Measurements from ENCODE around the gene ACOT11.
"Not testable (repeated sequence)": the region's sequence is repeated elsewhere in the genome, so short reads cannot be mapped to it uniquely, and the experiment has no call there.

Gene ACOT11

GRCh38 chr1:54610601-54611580 is 62.9 kb downstream of the ACOT11 start:
- no peak for DNase-seq

GRCh38 chr1:54611621-54612020 is 63.6 kb downstream of the ACOT11 start:
- DNase-seq: no peak

GRCh38 chr1:54614024-54614423 is 66.0 kb downstream of the ACOT11 start:
- DNase-seq: no peak

GRCh38 chr1:54614563-54614962 is 66.5 kb downstream of the ACOT11 start:
- no peak for DNase-seq

- DNase-seq: no peak
Measured at GRCh38 chr1:54615531-54616279, 67.7 kb downstream of the ACOT11 start.

- DNase-seq: no peak
Measured at GRCh38 chr1:54619749-54620148, 71.7 kb downstream of the ACOT11 start.

- no peak for DNase-seq
Measured at GRCh38 chr1:54623216-54624007, 75.4 kb downstream of the ACOT11 start, which contains the start of gene FAM151A. FAM151A (minus strand) TSS chr1:54623525; CDS start chr1:54623395, 130 bp downstream.

- no peak for DNase-seq
Measured at GRCh38 chr1:54624466-54625464, 76.7 kb downstream of the ACOT11 start.

GRCh38 chr1:54627196-54627595 is 79.2 kb downstream of the ACOT11 start:
- DNase-seq: no peak

GRCh38 chr1:54635804-54636203 is 87.8 kb downstream of the ACOT11 start:
- DNase-seq: not testable (repeated sequence)

GRCh38 chr1:54636461-54637446 is 88.7 kb downstream of the ACOT11 start:
- not testable (repeated sequence) for DNase-seq

- DNase-seq: no peak
Measured at GRCh38 chr1:54640361-54640760, 92.3 kb downstream of the ACOT11 start.

- DNase-seq: no peak
Measured at GRCh38 chr1:54640863-54641836, 93.1 kb downstream of the ACOT11 start, which contains the start of gene MROH7. MROH7 (plus strand) TSS chr1:54641786; CDS start chr1:54652927, 11,141 bp downstream.

- no peak for DNase-seq
Measured at GRCh38 chr1:54643736-54644135, 95.7 kb downstream of the ACOT11 start.

- no peak for DNase-seq
Measured at GRCh38 chr1:54645806-54646676, 98.0 kb downstream of the ACOT11 start.

GRCh38 chr1:54649130-54649898 is 101.3 kb downstream of the ACOT11 start:
- no peak for DNase-seq

- DNase-seq: no peak
Measured at GRCh38 chr1:54649921-54650320, 101.9 kb downstream of the ACOT11 start.
